DMS153 (cell line): ENCODE results near the gene GNG3.
"Not testable (repeated sequence)": the region's sequence is repeated elsewhere in the genome, so short reads cannot be mapped to it uniquely, and the experiment has no call there.

Experiments
- DNase-seq: peaks from one replicate; lab custom pipeline; 2025; lab: John Stamatoyannopoulos, UW

The GNG3 gene

GRCh38 chr11:62707277-62707861, at the start of gene GNG3, which contains the start of gene BSCL2:
Gene GNG3, plus strand, starts transcription at chr11:62707676. Its CDS starts 620 bp downstream, at chr11:62708296.
Gene BSCL2, minus strand, starts transcription at chr11:62707424. Its CDS starts 229 bp downstream, at chr11:62707195.
- DNase-seq = peak; percentile 62

GRCh38 chr11:62664405-62665074, 42.9 kb upstream of the GNG3 start:
- peak; percentile 30 for DNase-seq

GRCh38 chr11:62665075-62665598, 42.3 kb upstream of the GNG3 start, which contains the start of the genes C11orf98 and CSKMT:
Gene C11orf98, minus strand, starts transcription at chr11:62665210. Its CDS starts 41 bp downstream, at chr11:62665169.
Gene CSKMT, plus strand, starts transcription at chr11:62665312. Its CDS starts 568 bp downstream, at chr11:62665880.
- DNase-seq = peak; percentile 80

GRCh38 chr11:62665599-62666258, 41.7 kb upstream of the GNG3 start:
- peak; percentile 18 for DNase-seq

- DNase-seq = no peak
Observed at GRCh38 chr11:62666259-62666926, 41.1 kb upstream of the GNG3 start.

- DNase-seq = no peak
Observed at GRCh38 chr11:62667460-62667859, 40.0 kb upstream of the GNG3 start.

GRCh38 chr11:62669420-62670161, 37.9 kb upstream of the GNG3 start:
- no peak for DNase-seq

GRCh38 chr11:62671236-62671607, 36.3 kb upstream of the GNG3 start:
- no peak for DNase-seq

GRCh38 chr11:62671608-62672389, 35.7 kb upstream of the GNG3 start, which contains the start of the genes LBHD1 and UQCC3:
Gene LBHD1, minus strand, starts transcription at chr11:62672267. Its CDS starts 2,236 bp downstream, at chr11:62670031.
Gene UQCC3, plus strand, starts transcription at chr11:62671673. Its CDS starts 73 bp downstream, at chr11:62671746.
- DNase-seq = peak; percentile 71

- no peak for DNase-seq
Observed at GRCh38 chr11:62673196-62673525, 34.3 kb upstream of the GNG3 start.

- not testable (repeated sequence) for DNase-seq
Observed at GRCh38 chr11:62675415-62675814, 32.1 kb upstream of the GNG3 start.

GRCh38 chr11:62676698-62677097, 30.8 kb upstream of the GNG3 start:
- DNase-seq = no peak

GRCh38 chr11:62677156-62677555, 30.3 kb upstream of the GNG3 start:
- no peak for DNase-seq

- no peak for DNase-seq
Observed at GRCh38 chr11:62677714-62678113, 29.8 kb upstream of the GNG3 start.

GRCh38 chr11:62678433-62678769, 29.1 kb upstream of the GNG3 start:
- no peak for DNase-seq

- DNase-seq = peak; percentile 56
Observed at GRCh38 chr11:62678770-62679696, 28.4 kb upstream of the GNG3 start, which contains the start of gene UBXN1. Gene UBXN1, minus strand, starts transcription at chr11:62679073. Its CDS starts 150 bp downstream, at chr11:62678923.

- peak; percentile 38 for DNase-seq
Observed at GRCh38 chr11:62680825-62681240, 26.6 kb upstream of the GNG3 start.

GRCh38 chr11:62682518-62682917, 25.0 kb upstream of the GNG3 start:
- DNase-seq = no peak
